ENCODE measurements around the gene PSMD13.

Gene PSMD13

GRCh38 chr11:289712-290620 is 53.2 kb downstream of the PSMD13 start:
- DNase-seq: no peak

- no peak for DNase-seq
These were observed 54.0 kb downstream of the PSMD13 start for GRCh38 chr11:290621-291231.

GRCh38 chr11:291281-292210 is 54.8 kb downstream of the PSMD13 start:
- DNase-seq: no peak

GRCh38 chr11:292211-293121 is 55.7 kb downstream of the PSMD13 start:
- DNase-seq: no peak

- no peak for DNase-seq
These were observed 56.6 kb downstream of the PSMD13 start for GRCh38 chr11:293271-293851.

GRCh38 chr11:293852-294661 is 57.3 kb downstream of the PSMD13 start:
- no peak for DNase-seq

- DNase-seq: no peak
These were observed 58.0 kb downstream of the PSMD13 start for GRCh38 chr11:294780-295179.

- no peak for DNase-seq
These were observed 58.8 kb downstream of the PSMD13 start for GRCh38 chr11:295351-296170.

GRCh38 chr11:296171-297050 is 59.6 kb downstream of the PSMD13 start:
- DNase-seq: no peak

GRCh38 chr11:297051-297585 is 60.3 kb downstream of the PSMD13 start:
- DNase-seq: no peak

GRCh38 chr11:297586-298405 is 61.0 kb downstream of the PSMD13 start:
- peak; percentile 60 for DNase-seq

GRCh38 chr11:298406-299065 is 61.8 kb downstream of the PSMD13 start:
- no peak for DNase-seq

GRCh38 chr11:299081-299891 is 62.5 kb downstream of the PSMD13 start, which contains the start of gene IFITM5:
Gene IFITM5, minus strand, starts transcription at chr11:299526. Its CDS starts 36 bp downstream, at chr11:299490.
- no peak for DNase-seq

- DNase-seq: peak; percentile 27
These were observed 63.4 kb downstream of the PSMD13 start for GRCh38 chr11:299951-300735.

Data from fibroblast of skin of scalp (primary cell).